Erythroblast (primary cell): ENCODE data around the gene GGCT.
"Not testable (repeated sequence)": the region's sequence is repeated elsewhere in the genome, so short reads cannot be mapped to it uniquely, and the experiment has no call there.

ENCODE experiments used
- DNase-seq, 2 experiments: peaks; one replicate each; lab custom pipeline; 2025; lab: John Stamatoyannopoulos, UW
- GATA1 ChIP-seq: IDR thresholded peaks from 2 replicates; pipeline ENCODE4 v1.6.1; 2011; ENCODE audit warnings: low read depth, mild to moderate bottlenecking, control low read depth, low read length, moderate library complexity
- POLR2A ChIP-seq: IDR thresholded peaks from 2 replicates; pipeline ENCODE4 v1.6.1; 2011; ENCODE audit warnings: mild to moderate bottlenecking, low read length

GGCT gene

GRCh38 chr7:30504301-30505173, at the start of gene GGCT:
TSS of gene GGCT (minus strand) at chr7:30504829. CDS start at chr7:30504709, 120 bp downstream.
- peak; percentile 99 for DNase-seq
- TF ChIP-seq POLR2A (peak; percentile 91), GATA1 (no peak)

GRCh38 chr7:30553546-30553945, 48.9 kb upstream of the GGCT start:
- TF ChIP-seq GATA1 (no peak), POLR2A (no peak)
- no peak for DNase-seq

GRCh38 chr7:30553141-30553540, 48.5 kb upstream of the GGCT start:
- TF ChIP-seq GATA1 = no peak
- no peak for TF ChIP-seq POLR2A
- DNase-seq = no peak

GRCh38 chr7:30552330-30552729, 47.7 kb upstream of the GGCT start:
- TF ChIP-seq GATA1 (no peak), POLR2A (no peak)
- no peak for DNase-seq

- peak; percentile 13 to 14 for DNase-seq
These were observed 45.4 kb upstream of the GGCT start for GRCh38 chr7:30549931-30550493.

GRCh38 chr7:30548845-30549244, 44.2 kb upstream of the GGCT start:
- no peak for TF ChIP-seq POLR2A
- TF ChIP-seq GATA1 = no peak
- peak; percentile 42 to 66 for DNase-seq

More at GRCh38 chr7:30549931-30550493, 45.4 kb upstream of the GGCT start:
- TF ChIP-seq GATA1 (no peak), POLR2A (no peak)

- TF ChIP-seq GATA1 = no peak
- TF ChIP-seq POLR2A = no peak
- no peak for DNase-seq
These were observed 42.0 kb upstream of the GGCT start for GRCh38 chr7:30546596-30546995.

GRCh38 chr7:30545791-30546555, 41.3 kb upstream of the GGCT start:
- no peak for DNase-seq
- TF ChIP-seq GATA1 (no peak), POLR2A (no peak)

GRCh38 chr7:30543813-30544525, 39.3 kb upstream of the GGCT start:
- no peak for TF ChIP-seq GATA1
- TF ChIP-seq POLR2A = no peak
- no peak for DNase-seq

- not testable (repeated sequence) for DNase-seq
These were observed 38.5 kb upstream of the GGCT start for GRCh38 chr7:30543115-30543514.

GRCh38 chr7:30533886-30534285, 29.3 kb upstream of the GGCT start:
- no peak for DNase-seq
- no peak for TF ChIP-seq POLR2A

GRCh38 chr7:30531286-30531685, 26.7 kb upstream of the GGCT start:
- no peak for TF ChIP-seq GATA1
- TF ChIP-seq POLR2A = no peak
- no peak for DNase-seq

GRCh38 chr7:30530373-30530772, 25.7 kb upstream of the GGCT start:
- no peak for TF ChIP-seq GATA1
- TF ChIP-seq POLR2A = no peak
- no peak for DNase-seq
